HG03045 (cell line): Measurements from ENCODE around the gene RAB11FIP3.

Experiments used
- ATAC-seq: cut with Tn5 transposase; IDR thresholded peaks from one replicate; pipeline ENCODE4 v1.9.1; 2021; ENCODE audit warnings: mild to moderate bottlenecking, moderate library complexity; ENCODE audit not compliant: unreplicated experiment

RAB11FIP3 gene

DNA sequence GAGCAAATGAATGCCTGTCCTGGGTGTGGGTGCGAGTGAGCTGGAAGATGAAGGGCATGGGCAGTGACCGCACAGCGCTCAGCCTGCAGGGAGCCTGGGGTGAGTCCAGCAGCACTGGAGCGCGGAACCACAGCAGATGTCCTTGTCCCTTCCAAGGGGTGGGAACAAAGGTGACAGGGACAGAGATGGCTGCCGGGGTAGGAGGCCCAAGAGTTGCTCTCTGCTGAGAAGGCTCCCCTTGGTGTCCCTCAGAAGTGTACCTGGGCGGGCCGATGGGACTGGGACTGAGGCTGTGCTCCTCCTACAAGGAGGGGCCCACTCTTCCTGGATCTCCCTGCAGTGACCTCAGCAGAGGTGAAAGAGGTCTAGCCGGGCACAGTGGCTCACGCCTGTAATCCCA lies 36.1 kb upstream of the RAB11FIP3 start:
- ATAC-seq = no peak

DNA sequence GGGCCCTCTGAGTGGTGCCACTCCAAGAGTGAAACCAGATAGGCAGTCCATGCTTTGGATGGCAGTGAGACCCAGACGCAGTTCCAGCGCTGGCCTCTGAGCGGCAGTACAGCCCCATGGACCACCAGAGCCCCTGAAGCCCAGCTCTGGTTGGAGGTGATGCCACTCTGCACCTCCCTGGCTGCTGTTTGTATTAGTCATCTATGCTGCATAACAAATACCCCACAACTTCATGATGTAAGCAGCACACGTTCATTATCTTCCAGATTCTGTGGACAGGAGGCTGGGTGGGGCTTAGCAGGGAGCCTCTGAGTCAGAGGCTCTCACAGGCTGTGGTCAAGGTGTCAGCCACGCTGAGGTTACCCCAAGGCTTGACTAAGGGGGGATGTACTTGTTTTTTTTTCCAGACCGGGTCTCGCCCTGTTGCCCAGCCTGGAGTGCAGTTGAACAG lies 33.5 kb upstream of the RAB11FIP3 start:
- no peak for ATAC-seq

DNA sequence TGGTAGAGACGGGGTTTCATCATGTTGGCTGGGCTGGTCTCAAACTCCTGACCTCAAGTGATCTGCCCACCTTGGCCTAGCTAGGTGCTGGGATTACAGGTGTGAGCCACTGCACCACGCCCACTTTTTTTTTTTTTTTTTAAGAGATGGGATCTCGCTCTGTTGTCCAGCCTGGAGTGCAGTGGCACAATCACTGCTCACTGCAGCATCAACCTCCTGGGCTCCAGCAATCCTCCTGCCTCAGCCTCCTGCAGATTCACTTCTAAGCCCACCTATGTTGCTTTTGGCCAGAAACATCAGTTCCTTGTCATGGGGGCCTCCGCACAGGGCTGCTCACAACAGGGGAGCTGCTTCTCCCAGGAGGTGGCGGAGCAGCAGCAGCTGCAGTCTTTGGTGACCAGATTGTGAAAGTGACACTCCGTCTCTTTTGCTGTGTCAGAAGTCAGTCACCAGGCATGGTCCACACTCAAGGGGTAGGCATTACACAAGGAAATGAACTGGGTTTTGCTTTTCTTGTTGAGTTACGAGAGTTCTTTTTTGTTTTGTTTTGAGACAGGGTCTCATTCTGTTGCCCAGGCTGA lies 32.9 kb upstream of the RAB11FIP3 start:
- no peak for ATAC-seq

DNA sequence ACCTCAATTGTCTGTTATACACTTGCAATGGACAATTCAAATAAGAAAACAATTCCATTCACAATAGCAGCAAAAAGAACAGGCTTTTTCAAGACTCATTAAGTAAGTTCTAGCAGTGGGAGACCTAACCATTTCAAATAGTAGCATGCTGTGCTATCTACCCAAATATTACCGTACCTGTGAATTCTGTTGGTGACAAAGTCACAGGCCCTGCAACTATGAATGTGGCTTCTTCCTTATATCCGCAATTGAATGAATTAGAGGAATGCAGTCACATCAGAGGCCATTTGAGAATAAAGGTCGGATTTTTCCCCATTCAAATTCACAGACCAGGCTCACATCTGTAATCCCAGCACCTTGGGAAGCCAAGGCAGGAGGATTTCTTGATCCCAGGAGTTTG lies 29.2 kb upstream of the RAB11FIP3 start:
- no peak for ATAC-seq

DNA sequence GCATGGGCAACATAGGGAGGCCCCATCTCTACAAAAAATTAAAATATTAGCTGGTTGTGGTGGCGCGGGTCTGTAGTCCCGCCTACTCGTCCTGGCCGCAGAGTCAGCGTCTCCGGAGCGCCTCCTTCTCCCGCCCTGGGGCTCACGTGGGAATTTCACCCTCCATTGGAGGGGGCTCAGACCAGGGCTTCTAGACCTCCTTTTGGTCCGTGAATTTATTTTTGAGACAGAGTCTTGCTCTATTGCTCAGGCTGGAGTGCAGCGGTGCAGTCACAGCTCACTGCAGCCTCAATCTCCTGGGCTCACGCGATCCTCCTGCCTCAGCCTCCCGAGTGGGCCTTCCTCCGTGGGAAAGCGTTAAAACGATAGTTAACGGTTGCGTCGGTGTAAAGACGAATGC lies 28.8 kb upstream of the RAB11FIP3 start:
- ATAC-seq = no peak

DNA sequence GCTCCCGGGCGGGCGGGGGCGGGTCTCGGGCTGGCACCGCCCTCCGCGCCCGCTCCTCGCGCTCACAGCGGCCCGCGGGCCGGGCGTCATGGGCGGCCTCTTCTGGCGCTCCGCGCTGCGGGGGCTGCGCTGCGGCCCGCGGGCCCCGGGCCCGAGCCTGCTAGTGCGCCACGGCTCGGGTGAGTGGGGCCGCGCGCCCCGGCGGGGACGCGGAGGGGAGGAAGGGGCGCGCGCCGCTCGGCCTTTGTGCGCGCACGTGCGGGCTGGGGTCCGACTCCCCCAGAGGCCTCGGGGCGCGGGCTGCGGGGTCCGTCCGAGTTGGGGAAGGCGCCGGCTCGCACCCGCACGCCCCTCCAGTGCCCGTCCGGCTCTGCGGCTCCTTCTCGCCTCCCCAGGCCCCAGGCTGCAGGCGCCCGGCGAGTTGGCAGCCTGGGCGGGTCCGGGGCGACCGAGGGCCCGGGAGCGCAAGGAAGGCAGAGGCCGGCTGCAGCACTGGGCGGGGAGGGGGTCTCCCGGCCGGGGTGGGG lies 28.3 kb upstream of the RAB11FIP3 start, which contains the start of gene NME4:
TSS of gene NME4 (plus strand) at position 65 of the 527 bp plus-strand sequence. CDS start at position 89, 24 bp downstream.
- ATAC-seq = no peak

DNA sequence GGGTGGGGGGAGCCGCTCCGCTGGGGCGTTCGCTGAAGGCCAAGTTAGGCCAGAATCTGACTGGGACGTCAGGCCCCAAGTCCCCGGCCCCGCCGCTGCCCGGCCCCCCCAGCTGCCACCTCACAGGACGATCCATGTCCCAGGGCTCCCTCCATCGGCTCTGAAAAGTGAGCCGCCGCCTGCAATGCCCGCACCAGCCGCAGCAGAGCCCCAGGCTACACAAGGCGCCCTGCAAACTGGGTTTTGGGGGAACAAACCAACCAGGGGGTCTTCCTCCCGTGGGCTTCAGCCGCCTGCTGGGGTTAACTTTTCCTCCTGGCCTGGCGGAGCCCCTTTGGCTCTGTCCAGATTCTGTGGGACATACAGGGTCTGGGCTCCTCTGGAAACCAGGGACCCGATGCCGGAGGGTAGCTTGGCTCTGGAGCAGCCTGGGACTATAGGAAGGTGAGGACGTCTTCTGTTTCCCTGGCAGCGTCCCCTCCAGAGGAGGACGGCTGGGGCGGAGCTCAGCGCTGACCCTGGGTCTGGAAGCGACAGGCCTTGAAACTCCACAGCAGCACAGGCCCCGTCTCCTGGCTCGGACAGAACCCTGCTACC lies 27.6 kb upstream of the RAB11FIP3 start:
- no peak for ATAC-seq

DNA sequence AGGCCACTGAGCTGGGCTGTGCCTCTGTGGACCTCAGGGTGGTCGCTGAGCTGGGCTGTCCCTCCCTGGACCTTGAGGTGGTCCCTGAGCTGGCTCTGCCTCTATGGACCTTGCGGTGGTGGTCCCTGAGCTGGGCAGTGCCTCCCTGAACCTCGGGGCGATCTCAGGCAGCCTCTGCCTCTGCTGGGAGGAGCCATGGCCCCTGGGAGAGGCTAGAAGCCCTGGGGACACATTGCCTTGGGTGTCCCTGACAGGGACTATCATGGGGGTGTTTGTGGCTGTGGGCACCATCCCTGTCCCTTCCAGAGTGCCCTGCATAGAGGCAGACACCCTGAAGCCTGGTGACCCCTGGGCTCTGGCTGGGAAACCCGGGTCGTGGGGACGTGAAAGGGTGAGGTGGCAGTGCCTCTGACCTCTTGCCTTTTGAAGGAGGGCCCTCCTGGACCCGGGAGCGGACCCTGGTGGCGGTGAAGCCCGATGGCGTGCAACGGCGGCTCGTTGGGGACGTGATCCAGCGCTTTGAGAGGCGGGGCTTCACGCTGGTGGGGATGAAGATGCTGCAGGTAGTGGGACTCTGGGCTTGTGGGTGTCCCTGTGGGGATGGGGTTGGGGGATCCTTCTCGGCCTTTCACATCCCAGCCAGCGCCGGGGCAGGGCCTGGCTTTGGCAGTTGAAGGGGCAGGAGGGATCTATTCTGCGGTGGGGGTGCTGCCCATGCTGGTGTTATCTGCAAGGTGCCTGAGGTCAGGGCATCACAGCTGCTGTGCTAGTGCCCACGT lies 26.7 kb upstream of the RAB11FIP3 start:
- no peak for ATAC-seq

DNA sequence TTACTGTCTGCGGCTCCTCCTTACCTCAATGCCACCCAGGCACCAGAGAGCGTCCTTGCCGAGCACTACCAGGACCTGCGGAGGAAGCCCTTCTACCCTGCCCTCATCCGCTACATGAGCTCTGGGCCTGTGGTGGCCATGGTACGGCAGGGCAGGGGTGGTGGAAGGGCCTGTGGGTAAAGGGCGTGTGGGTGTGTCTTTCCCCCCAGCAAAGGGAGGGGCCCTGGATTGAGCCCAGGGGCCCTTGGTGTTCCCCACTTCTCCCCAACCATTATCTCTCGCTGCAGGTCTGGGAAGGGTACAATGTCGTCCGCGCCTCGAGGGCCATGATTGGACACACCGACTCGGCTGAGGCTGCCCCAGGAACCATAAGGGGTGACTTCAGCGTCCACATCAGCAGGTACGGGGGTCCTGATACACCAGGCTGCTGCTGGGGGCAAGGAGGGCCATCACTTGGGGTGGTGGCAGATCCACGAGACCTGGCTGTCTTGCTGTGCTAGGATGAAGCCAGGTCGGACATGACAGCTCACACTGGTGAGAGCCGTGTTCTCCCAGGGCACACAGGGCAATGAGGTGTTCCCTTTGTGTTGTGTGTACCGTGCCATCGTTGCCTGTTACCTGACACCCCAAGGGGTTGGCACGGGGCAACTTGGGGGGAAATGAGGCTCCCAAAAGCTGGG lies 26.0 kb upstream of the RAB11FIP3 start:
- no peak for ATAC-seq

DNA sequence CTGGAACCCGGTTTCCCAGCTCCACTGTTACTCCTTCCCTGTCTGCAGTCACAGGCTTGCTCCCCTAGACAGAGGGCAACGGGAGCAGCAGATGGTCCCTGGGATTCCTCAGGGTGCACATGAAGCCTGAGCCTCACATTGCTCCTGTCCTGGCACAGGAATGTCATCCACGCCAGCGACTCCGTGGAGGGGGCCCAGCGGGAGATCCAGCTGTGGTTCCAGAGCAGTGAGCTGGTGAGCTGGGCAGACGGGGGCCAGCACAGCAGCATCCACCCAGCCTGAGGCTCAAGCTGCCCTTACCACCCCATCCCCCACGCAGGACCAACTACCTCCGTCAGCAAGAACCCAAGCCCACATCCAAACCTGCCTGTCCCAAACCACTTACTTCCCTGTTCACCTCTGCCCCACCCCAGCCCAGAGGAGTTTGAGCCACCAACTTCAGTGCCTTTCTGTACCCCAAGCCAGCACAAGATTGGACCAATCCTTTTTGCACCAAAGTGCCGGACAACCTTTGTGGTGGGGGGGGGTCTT lies 25.3 kb upstream of the RAB11FIP3 start:
- no peak for ATAC-seq

DNA sequence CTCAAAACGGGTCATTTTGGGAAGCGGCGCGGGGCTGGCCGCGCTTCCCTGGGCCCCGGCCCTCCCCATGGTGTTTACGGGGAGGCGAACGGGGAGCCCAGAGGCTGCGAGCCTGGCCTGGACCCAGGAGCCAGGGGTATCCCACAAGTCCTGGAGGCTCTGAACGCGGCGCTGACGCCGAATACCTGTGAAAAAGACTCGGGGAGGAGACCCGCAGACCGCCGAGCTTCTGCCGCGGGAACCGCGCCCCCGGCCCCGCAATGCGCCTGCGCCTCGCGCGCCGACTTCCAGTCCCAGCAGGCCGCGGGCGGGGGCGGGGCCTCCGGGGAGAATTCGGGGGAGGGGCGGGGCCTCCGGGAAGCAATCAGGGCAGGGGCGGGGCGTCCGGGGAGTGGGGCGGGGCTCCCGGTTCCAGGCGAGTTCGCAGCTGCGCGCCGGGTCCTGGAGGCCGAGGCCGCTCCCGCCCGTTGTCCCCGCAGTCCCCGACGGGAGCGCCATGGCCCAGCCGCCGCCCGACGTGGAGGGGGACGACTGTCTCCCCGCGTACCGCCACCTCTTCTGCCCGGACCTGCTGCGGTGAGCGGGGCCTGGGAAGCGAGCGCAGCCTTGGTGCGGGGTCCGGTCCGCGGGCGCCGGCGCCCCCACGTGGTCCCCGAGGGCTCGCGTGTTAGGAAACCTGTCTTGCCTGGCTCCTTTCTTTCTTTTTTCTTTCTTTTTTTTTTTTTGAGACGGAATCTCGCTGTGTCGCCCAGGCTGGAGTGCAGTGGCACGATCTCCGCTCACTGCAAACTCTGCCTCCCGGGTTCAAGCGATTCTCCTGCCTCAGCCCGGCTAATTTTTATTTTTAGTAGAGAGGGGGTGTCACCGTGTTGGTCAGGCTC lies 23.7 kb upstream of the RAB11FIP3 start, which contains the start of gene DECR2:
TSS of gene DECR2 (plus strand) at position 418 of the 881 bp plus-strand sequence. CDS start at position 497, 79 bp downstream.
- ATAC-seq = peak; percentile 64

DNA sequence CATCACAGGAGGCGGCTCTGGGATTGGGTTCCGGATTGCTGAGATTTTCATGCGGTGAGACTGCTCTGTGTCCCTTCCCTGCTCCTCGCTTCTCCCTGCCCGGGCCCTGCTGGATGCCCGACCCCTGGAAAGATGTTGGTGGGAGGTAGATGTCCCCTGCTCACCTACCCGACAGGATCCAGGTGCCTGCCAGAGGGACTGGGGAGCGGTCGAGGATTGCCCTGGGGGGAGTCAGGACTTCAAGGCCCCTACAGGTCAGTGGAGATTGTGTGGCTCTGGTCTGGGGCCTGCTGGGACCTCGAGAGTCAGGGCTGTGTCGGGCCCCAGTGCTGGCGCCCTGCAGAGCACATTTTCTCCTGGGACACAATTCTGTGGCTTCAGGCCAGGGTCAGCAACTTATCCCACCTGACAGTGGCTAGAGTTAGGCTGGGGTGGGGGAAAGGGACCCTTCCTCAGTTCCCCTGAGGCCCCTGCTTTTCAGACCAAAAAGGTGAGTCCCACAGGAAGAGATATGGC lies 20.4 kb upstream of the RAB11FIP3 start:
- no peak for ATAC-seq

DNA sequence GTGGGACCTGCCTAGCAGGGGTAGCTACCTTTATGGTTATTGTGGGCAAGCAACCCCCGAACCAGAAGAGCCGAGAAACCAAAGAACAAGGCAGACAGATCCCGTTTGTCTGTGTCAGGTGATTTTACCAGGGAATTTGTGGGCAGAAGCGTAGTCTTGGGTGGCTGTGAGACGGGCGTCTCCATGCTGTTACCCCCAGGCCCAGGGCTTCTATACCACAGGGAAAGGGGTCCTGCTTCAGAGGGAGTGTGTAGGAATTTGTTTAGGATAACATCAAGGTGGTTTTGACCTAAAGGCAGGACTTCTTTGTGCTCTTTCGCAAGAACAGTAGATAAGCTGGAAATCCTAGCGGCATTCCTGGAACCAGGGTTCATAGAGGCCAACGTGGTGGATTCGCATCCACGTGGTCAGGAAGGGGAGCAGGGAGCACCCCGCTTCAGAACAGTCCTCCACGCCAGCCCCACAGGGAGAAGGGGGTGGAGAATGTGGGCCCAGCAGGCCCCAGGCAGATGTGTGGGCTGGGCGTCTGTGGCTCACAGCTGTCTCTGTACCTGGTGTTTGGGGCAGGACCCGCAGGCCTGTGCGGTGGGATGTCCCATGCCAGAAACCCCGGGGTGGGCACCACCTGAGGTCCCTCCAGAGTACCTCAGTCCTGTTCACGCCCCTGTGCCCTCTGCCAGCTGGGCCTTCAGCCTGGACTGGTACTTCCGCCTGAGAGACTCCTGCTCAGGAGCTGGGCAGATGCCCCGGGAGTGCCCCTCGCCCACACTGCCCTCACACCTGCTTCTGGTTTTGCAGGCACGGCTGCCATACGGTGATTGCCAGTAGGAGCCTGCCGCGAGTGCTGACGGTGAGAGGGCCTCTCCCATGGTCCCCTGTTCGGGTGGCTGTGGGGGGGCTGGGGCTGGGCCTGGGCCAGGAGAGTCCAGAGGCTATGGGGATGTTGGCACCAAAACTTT lies 19.6 kb upstream of the RAB11FIP3 start:
- no peak for ATAC-seq

DNA sequence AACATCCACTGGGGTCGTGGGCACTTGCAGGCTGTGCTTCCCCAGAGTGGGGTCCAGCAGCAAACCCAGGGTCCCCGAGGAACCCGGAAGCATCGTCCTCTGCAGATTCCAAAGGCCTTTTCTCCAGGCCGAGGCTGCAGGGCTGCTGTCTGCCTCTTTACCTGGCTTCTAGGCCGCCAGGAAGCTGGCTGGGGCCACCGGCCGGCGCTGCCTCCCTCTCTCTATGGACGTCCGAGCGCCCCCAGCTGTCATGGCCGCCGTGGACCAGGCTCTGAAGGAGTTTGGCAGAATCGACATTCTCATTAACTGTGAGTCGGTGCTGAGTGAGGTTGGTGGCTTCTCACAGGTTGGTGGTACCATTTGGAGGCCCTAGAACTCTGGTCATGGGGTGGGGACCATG lies 18.2 kb upstream of the RAB11FIP3 start:
- ATAC-seq = no peak

DNA sequence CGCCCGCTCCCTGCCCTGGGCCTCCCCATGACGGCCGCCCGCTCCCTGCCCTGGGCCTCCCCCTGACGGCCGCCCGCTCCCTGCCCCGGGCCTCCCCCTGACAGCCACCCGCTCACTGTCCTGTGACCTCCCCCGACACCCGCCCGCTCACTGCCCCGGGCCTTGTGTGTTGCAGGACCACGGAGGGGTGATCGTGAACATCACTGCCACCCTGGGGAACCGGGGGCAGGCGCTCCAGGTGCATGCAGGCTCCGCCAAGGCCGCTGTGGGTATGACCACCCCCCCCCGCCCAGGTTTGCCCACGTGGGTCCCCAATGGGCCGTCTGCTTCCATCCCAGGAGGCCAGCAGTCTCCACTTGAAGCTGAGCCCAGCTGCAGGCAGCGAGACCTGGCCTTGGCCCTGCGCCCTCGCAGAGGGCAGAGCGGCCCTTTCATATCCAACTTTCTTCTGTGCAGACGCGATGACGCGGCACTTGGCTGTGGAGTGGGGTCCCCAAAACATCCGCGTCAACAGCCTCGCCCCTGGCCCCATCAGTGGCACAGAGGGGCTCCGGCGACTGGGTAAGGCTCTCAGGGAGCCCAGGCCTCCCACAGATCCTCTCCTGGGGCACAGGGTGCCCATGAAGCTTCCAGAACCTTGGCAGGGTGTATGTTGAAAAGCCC lies 14.8 kb upstream of the RAB11FIP3 start:
- no peak for ATAC-seq

DNA sequence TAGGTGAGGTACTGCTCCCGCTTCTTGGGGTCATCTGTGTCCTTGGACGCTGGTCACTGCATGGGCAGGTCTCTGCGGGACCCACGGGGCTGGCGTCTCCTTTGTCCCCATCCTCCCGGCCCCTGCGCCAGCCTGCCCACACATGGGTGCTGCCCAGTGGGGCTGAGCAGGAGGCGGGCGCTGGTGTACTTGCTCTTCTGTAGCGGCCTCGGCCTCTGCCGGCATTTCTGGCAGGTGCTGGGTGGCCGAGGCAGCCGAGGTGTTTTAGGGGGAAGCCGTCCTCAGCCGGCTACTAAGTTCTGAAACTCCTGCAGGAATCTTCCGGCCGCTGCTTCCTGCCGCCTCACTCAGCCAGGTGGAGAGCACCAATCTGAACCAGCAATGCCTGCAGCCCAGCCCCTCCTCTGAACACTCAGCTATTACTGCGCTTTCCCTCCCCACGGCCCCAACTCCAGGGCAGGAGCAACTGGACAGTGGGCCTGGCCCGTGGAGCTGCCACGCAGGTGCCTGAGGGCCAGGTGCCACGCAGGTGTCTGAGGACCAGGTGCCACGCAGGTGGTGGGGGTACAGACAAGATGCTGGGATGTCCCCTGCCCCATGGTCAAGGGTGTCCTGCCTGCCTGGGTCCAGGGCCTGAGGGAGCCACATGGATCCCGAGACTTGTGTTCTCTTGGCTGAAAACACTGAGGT lies 13.7 kb upstream of the RAB11FIP3 start:
- no peak for ATAC-seq

DNA sequence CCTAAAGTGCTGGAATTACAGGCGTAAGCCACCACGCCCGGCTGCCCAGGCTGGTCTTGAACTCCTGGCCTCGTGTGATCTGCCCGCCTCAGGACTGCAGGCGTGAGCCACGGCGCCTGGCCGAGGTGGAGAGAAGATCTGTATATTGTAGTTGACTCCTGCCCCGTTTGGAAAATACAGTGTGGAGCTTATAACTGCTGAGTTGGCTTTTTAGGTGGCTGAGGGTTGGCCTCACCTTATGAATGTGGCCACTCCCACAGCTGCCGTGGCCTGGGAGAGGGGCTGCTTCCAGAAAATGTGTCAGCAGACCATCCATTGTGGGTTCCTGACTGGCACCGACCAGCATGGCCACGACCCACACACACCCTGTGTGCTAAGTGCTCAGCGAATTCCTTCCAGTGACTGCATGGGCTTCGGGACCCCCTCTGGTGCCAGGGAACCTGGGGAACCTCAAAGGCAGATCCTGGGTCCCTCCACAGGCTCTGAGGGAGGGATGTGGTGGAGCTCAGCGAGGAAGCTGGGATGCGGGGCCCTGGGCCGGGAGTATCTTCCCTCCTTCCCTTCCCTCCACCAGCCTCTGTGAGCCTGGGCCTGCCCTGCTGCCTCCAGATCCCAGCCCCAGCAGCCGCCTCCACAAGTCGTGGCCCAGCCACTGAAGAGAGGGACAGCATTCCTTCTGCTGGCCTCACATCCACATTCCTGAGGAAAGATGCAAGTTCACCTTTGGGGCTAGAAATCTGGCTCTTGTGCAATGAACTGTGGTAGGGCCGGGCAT lies 10.9 kb upstream of the RAB11FIP3 start:
- no peak for ATAC-seq
